Brain microvascular endothelial cell (primary cell): ENCODE data around the gene RNF38.
A peak's percentile ranks its signal among the peaks of the same experiment; 100 is the strongest.
"Not testable (repeated sequence)": the region's sequence is repeated elsewhere in the genome, so short reads cannot be mapped to it uniquely, and the experiment has no call there.

Experiments
- DNase-seq: peaks from one replicate; pipeline ENCODE4 v3.0.0-alpha.2; 2020
- H3K27ac ChIP-seq: fragments of 250-450 bp; sonication (Bioruptor Pico); 2 replicates; pipeline ENCODE4 v1.5.1; 2020; ENCODE audit warnings: mild to moderate bottlenecking, moderate library complexity
- H3K27me3 ChIP-seq: fragments of 250-450 bp; sonication (Bioruptor Pico); replicated peaks from 2 replicates; pipeline ENCODE4 v1.5.1; 2020; ENCODE audit warnings: mild to moderate bottlenecking
- H3K36me3 ChIP-seq: fragments of 250-450 bp; sonication (Bioruptor Pico); replicated peaks from 2 replicates; pipeline ENCODE4 v1.5.1; 2020; ENCODE audit warnings: mild to moderate bottlenecking
- H3K4me3 ChIP-seq: 2 replicates; pipeline ENCODE4 v1.5.1; 2011; ENCODE audit warnings: low read depth, mild to moderate bottlenecking, control low read depth, low read length, moderate library complexity
- in situ Hi-C: cut with HindIII; loops from 2 replicates; pipeline ENCODE4 v1.10.0; 2017; ENCODE audit warnings: low sequenced_read_pairs, low pct_ligation_motif_present
- TF ChIP-seq, protein P1 (sequence below): IDR thresholded peaks from 2 replicates; pipeline ENCODE4 v1.5.1; 2011; ENCODE audit warnings: low read depth, mild to moderate bottlenecking, moderate library complexity, low read length, control low read depth, inconsistent platforms; ENCODE audit errors: missing control alignments

RNF38 gene

DNA sequence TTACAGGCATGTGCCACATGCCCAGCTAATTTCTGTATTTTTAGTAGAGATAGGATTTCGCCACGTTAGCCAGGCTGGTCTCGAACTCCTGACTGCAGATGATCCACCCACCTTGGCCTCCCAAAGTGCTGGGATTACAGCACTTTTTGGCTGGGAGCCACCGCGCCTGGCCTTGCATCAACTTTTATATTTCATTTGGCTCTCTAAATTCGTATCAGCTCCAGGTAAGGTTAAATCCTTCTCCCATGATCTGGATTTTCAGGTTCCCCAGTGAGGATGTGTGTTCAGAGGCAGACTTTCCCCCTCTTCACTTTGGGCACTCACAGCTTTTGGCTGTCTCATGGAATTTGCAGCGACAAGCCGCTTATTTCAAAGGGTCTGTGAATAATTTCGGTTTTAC, 16.8 kb upstream of the RNF38 start:
- in situ Hi-C loops = no loop called here
- Histone ChIP-seq H3K36me3 (no peaks in the 10 kb centered on the region), H3K4me3 (no peak overlapping the region), H3K27me3 (no peaks in the 10 kb centered on the region), H3K27ac (no peak overlapping the region)
- TF ChIP-seq, protein P1, sequence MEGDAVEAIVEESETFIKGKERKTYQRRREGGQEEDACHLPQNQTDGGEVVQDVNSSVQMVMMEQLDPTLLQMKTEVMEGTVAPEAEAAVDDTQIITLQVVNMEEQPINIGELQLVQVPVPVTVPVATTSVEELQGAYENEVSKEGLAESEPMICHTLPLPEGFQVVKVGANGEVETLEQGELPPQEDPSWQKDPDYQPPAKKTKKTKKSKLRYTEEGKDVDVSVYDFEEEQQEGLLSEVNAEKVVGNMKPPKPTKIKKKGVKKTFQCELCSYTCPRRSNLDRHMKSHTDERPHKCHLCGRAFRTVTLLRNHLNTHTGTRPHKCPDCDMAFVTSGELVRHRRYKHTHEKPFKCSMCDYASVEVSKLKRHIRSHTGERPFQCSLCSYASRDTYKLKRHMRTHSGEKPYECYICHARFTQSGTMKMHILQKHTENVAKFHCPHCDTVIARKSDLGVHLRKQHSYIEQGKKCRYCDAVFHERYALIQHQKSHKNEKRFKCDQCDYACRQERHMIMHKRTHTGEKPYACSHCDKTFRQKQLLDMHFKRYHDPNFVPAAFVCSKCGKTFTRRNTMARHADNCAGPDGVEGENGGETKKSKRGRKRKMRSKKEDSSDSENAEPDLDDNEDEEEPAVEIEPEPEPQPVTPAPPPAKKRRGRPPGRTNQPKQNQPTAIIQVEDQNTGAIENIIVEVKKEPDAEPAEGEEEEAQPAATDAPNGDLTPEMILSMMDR = no peak
- DNase-seq = no peak

DNA sequence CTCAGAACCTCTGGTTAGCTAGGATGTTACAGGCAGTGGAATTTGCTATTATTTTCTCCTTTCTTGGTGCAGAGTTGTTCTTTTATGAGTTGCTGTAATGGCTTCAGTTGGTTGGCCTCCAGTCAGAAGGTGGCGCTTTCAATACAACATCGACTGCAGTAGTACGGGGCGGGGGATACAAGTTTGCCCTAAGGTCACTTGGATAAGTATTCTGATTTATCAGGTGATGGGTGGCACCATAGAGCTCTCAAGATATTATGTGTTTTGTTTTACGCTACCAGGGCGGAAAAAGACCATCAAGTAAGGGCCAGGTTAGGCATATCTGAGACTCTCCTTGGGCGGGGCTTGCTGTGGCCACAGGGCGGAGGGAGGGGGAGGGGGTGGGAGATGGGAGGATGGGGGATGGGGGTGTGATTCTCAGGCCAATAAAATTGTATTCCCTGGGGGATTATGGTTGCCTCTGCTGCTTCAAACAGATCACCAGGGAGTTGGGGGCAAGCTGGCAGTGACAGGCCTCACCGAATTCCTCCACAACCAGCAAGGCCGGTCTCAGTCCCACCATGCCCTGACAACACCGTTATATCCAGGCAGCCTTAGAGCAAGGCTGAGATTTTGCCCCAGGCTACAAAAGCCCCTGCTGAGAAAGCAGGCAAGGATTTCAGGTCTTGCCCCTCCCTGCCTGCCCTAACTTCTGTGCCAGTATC, 15.9 kb upstream of the RNF38 start:
- Histone ChIP-seq H3K27me3 (no peaks in the 10 kb centered on the region), H3K27ac (no peak overlapping the region), H3K4me3 (no peak overlapping the region), H3K36me3 (no peaks in the 10 kb centered on the region)
- in situ Hi-C loops = no loop called here
- DNase-seq = no peak
- TF ChIP-seq, protein P1 = no peak

DNA sequence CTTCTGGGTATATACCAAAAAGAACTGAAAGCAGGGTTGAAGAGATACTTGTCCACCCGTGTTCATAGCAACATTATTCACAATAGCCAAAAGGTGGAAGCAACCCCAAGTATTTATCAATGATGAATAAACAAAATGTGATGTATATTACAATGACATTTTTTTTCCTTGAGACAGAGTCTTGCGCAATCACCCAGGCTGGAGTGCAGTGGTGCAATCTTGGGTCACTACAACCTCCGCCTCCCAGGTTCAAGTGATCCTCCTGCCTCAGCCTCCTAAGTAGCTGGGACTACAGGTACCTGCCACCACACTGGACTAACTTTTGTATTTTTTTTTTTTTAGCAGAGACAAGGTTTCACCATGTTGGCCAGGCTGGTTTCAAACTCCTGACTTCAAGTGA, 11.3 kb upstream of the RNF38 start:
- DNase-seq, in situ Hi-C loops, H3K27ac ChIP-seq, H3K4me3 ChIP-seq, H3K27me3 ChIP-seq, H3K36me3 ChIP-seq: not testable (repeated sequence)

DNA sequence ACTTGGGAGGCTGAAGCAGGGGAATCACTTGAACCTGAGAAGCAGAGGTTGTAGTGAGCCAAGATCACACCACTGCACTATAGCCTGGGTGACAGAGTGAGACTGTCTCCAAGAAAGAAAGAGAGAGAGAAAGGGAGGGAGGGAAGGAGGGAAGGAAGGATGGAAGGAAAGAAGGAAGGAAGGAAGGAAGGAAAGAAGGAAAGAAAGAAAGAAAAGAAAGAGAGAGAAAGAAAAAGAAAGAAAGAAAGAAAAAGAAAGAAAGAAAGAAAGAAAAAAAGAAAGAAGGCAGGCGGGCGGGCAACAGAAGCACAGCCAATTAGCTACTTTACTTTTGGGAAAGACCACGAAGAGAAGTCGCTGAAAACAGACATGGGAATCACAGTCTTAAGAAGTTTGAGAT, 9.0 kb upstream of the RNF38 start:
- H3K36me3 ChIP-seq, H3K4me3 ChIP-seq, DNase-seq, H3K27me3 ChIP-seq, H3K27ac ChIP-seq, in situ Hi-C loops: not testable (repeated sequence)

DNA sequence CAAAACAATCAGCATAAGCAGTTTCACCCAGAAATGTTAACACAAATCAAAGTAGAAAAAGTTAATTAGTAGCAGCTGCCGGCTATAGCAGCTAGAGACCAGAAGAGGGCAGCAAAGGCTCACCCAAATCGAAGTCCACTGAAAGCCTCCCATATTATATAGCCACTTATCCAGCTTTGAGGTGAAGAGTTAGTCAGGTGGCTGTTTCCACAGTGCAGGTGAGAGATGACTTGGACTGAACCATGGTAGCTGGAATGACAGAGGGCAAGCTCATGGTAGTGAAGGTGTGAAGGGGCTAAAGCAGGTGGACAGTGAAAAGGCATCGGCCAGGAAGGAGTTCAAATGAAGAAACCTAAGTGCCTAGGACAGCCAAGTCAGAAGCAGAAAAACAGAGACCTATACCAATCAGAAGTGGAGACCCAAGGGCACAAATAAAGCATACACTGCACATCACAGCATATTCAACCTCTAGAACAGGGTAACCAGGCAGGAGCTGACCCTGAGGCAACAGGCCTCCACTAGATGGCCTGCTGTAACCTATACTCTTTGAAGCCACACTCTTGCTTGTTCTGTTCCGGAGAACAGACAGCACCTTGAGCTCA, 7.2 kb upstream of the RNF38 start:
- no peak overlapping the region for H3K4me3 ChIP-seq
- peak; percentile 37 for DNase-seq
- in situ Hi-C loops = no loop called here
- no peak overlapping the region for H3K27ac ChIP-seq
- H3K27me3 ChIP-seq = no peaks in the 10 kb centered on the region
- TF ChIP-seq, protein P1 = peak; percentile 93
- no peaks in the 10 kb centered on the region for H3K36me3 ChIP-seq

DNA sequence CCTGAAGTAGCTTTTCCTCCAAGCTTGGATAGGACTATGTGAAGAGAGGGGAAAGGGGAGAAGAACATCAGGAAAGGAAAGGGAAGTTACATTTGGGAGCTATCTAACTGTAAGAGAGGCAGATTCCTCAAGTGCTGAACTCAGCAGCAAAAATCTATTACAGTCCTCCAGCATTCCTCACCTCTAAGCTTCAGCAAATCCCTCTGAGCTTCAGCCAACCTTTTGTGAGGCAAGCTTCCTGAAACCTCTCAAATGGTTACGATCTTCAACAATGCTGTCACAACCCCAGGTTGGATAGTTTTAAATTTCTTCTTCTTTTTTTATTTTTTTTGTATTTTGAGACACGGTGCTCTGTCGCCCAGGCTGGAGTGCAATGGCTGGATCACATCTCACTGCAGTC, 2.5 kb upstream of the RNF38 start:
- TF ChIP-seq, protein P1 = no peak
- H3K27ac ChIP-seq = no peak overlapping the region
- H3K4me3 ChIP-seq = no peak overlapping the region
- no peaks in the 10 kb centered on the region for H3K27me3 ChIP-seq
- in situ Hi-C loops = no loop called here
- no peak for DNase-seq
- H3K36me3 ChIP-seq = no peaks in the 10 kb centered on the region
